Endodermal cell (in vitro differentiated cells): ENCODE measurements around the gene PHF21B. TPM values are rescaled to one million over a fixed set of nuclear protein-coding genes. Genes with fewer than 3 reads are reported as not detected.
A peak's percentile ranks its signal among the peaks of the same experiment; 100 is the strongest.

ENCODE experiments used
- DNase-seq: peaks from one replicate; pipeline ENCODE4 v3.0.0-alpha.2; 2017
- H3K27ac ChIP-seq: 2 replicates; pipeline ENCODE4 v1.5.1; 2013; ENCODE audit warnings: mild to moderate bottlenecking, low read depth, low read length, moderate library complexity
- H3K27me3 ChIP-seq: 2 replicates; pipeline ENCODE4 v1.6.1; 2013; ENCODE audit warnings: mild to moderate bottlenecking, low read length, moderate library complexity; ENCODE audit not compliant: insufficient read depth, control insufficient read depth, poor library complexity, severe bottlenecking
- H3K36me3 ChIP-seq: 2 replicates; pipeline ENCODE4 v1.7.0; 2013; ENCODE audit warnings: mild to moderate bottlenecking, low read length, moderate library complexity; ENCODE audit not compliant: control insufficient read depth, insufficient read depth
- H3K4me1 ChIP-seq: one replicate; pipeline ENCODE4 v1.7.0; 2013; ENCODE audit warnings: low read length; ENCODE audit not compliant: control insufficient read depth, insufficient read depth
- H3K4me3 ChIP-seq: 2 replicates; pipeline ENCODE4 v1.5.1; 2013; ENCODE audit warnings: mild to moderate bottlenecking, low read length, moderate library complexity
- H3K9ac ChIP-seq: 2 replicates; pipeline ENCODE4 v1.6.1; 2013; ENCODE audit warnings: mild to moderate bottlenecking, low read length, moderate library complexity; ENCODE audit not compliant: poor library complexity, severe bottlenecking; ENCODE audit errors: extremely low read depth
- H3K9me3 ChIP-seq: 2 replicates; pipeline ENCODE4 v1.6.1; 2013; ENCODE audit warnings: mild to moderate bottlenecking, low read length, moderate library complexity; ENCODE audit not compliant: control insufficient read depth
- H3K27ac Mint-ChIP-seq: 2 replicates; pipeline ENCODE4 v1.8.0; 2020; ENCODE audit warnings: mixed read lengths
- H3K27me3 Mint-ChIP-seq: 2 replicates; pipeline ENCODE4 v1.8.0; 2021; ENCODE audit warnings: mild to moderate bottlenecking, mixed read lengths; ENCODE audit not compliant: insufficient read depth
- H3K36me3 Mint-ChIP-seq: 2 replicates; pipeline ENCODE4 v1.8.0; 2020; ENCODE audit warnings: low read depth, mixed read lengths
- H3K4me1 Mint-ChIP-seq: 2 replicates; pipeline ENCODE4 v1.8.0; 2020; ENCODE audit warnings: mixed read lengths
- H3K4me3 Mint-ChIP-seq: 2 replicates; pipeline ENCODE4 v1.8.0; 2020; ENCODE audit warnings: mild to moderate bottlenecking, moderate library complexity, mixed read lengths
- H3K9me3 Mint-ChIP-seq: 2 replicates; pipeline ENCODE4 v1.8.0; 2020; ENCODE audit warnings: mild to moderate bottlenecking, mixed read lengths
- WGBS, 2 experiments: methylation state at CpG; one replicate each; pipeline versions ENCODE4 v1.1.5 to v1.1.7; 2013; ENCODE audit warnings: missing lambda C conversion rate in 2 of 2, mixed read lengths in 1 of 2; ENCODE audit not compliant: insufficient coverage in 1 of 2, insufficient read length in 1 of 2; 5-methylcytosine and 5-hydroxymethylcytosine counted together
- total RNA-seq, 2 donors: library from RNA; stranded (reverse); fragmentation: NEBNext Ultra II Directional in 1 of 2; extraction: Animal tissue kit (Norgen Biotek cat#: 25700) in 1 of 2; gene quantifications; 2 replicates in 1 of 2; 3 replicates in 1 of 2; pipeline ENCODE4 v1.2.1, GENCODE V29; 2021
- TF ChIP-seq, protein P1 (sequence below): fragments of 200-600 bp; sonication (generic); conservative IDR thresholded peaks from 2 replicates; pipeline ENCODE4 v1.5.0; 2021; ENCODE audit warnings: antibody characterized with exemption, mild to moderate bottlenecking

PHF21B gene
- total RNA-seq, 2 donors from 2014 or later, result 57.5 to 69.2 TPM

GRCh38 chr22:44876921-44877320, 132.9 kb downstream of the PHF21B start:
- Mint-ChIP-seq H3K4me1 (no peaks in the 10 kb centered on the region), H3K27me3 (no peaks in the 10 kb centered on the region), H3K9me3 (peaks cover 23% of the 10 kb centered on the region), H3K27ac (no peak overlapping the region), H3K4me3 (no peak overlapping the region), H3K36me3 (peaks cover 59% of the 10 kb centered on the region)
- no peaks in the 10 kb centered on the region for H3K27me3 ChIP-seq
- DNase-seq, result peak; percentile 19
- 86 to 97% methylated on average over 4 of the region's 4 CpGs for WGBS, 2 experiments
- no peaks in the 10 kb centered on the region for H3K4me1 ChIP-seq
- peaks cover 27% of the 10 kb centered on the region for H3K9me3 ChIP-seq
- H3K36me3 ChIP-seq, result peaks cover 51% of the 10 kb centered on the region
- H3K4me3 ChIP-seq, result no peak overlapping the region
- no peak overlapping the region for H3K9ac ChIP-seq
- TF ChIP-seq, protein P1, sequence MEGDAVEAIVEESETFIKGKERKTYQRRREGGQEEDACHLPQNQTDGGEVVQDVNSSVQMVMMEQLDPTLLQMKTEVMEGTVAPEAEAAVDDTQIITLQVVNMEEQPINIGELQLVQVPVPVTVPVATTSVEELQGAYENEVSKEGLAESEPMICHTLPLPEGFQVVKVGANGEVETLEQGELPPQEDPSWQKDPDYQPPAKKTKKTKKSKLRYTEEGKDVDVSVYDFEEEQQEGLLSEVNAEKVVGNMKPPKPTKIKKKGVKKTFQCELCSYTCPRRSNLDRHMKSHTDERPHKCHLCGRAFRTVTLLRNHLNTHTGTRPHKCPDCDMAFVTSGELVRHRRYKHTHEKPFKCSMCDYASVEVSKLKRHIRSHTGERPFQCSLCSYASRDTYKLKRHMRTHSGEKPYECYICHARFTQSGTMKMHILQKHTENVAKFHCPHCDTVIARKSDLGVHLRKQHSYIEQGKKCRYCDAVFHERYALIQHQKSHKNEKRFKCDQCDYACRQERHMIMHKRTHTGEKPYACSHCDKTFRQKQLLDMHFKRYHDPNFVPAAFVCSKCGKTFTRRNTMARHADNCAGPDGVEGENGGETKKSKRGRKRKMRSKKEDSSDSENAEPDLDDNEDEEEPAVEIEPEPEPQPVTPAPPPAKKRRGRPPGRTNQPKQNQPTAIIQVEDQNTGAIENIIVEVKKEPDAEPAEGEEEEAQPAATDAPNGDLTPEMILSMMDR, result no peak
- no peak overlapping the region for H3K27ac ChIP-seq

DNA sequence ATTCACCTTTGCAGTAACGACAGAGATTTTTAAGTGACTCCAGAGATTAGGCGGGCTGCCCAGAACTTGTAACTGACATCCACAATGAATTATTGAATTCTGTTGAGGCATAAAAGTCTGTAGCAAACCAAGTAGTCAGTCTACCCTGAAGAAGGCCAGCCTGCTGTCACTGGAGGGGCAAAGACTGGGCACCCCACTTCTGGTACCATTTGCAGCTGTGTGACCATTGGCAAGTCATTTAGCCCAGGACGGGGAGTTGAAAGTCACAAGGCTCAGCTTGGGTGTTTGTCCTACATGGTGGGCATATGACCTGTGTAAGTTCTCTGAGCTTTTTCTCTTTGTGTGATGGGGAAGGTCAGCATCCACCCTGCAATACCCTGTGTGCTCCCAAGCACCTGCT, 138.0 kb downstream of the PHF21B start:
- Histone ChIP-seq H3K9ac (no peak overlapping the region), H3K27me3 (no peaks in the 10 kb centered on the region), H3K27ac (no peak overlapping the region), H3K4me1 (no peaks in the 10 kb centered on the region), H3K4me3 (no peak overlapping the region), H3K36me3 (peaks cover 40% of the 10 kb centered on the region), H3K9me3 (peaks cover 22% of the 10 kb centered on the region)
- H3K27ac Mint-ChIP-seq, result no peak overlapping the region
- peaks cover 9% of the 10 kb centered on the region for H3K4me1 Mint-ChIP-seq
- H3K4me3 Mint-ChIP-seq, result no peak overlapping the region
- DNase-seq, result no peak
- no peaks in the 10 kb centered on the region for H3K27me3 Mint-ChIP-seq
- WGBS, 2 experiments, result 95 to 98% methylated on average over 3 of the region's 3 CpGs
- TF ChIP-seq, protein P1, result no peak
- H3K9me3 Mint-ChIP-seq, result peaks cover 24% of the 10 kb centered on the region
- H3K36me3 Mint-ChIP-seq, result peaks cover 37% of the 10 kb centered on the region

DNA sequence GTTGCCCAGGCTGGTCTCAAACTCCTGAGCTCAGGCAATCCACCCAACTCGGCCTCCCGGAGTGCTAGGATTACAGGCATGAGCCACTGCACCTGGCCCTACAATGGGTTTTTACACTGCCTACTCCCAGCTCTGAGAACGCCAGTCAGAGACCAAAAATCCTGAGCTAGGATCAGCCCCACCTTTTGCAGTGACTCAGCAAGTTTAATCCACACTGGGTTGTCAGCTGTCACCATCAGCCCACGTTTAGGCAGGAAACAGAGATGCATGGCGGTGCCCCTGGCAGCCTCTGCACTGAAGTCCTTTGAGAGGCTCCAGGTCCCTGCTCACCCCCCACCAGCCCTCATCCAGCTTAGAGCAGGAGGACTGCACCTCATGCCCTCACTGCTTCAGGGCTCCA, 139.8 kb downstream of the PHF21B start:
- peaks cover 18% of the 10 kb centered on the region for H3K9me3 ChIP-seq
- peaks cover 18% of the 10 kb centered on the region for H3K9me3 Mint-ChIP-seq
- H3K4me3 Mint-ChIP-seq, result no peak overlapping the region
- peaks cover 29% of the 10 kb centered on the region for H3K36me3 ChIP-seq
- H3K4me3 ChIP-seq, result no peak overlapping the region
- no peaks in the 10 kb centered on the region for H3K4me1 ChIP-seq
- H3K9ac ChIP-seq, result no peak overlapping the region
- peaks cover 9% of the 10 kb centered on the region for H3K4me1 Mint-ChIP-seq
- peaks cover 32% of the 10 kb centered on the region for H3K36me3 Mint-ChIP-seq
- H3K27me3 ChIP-seq, result no peaks in the 10 kb centered on the region
- TF ChIP-seq, protein P1, result no peak
- no peaks in the 10 kb centered on the region for H3K27me3 Mint-ChIP-seq
- DNase-seq, result peak; percentile 76
- 68 to 83% methylated on average over 5 of the region's 5 CpGs for WGBS, 2 experiments
- H3K27ac ChIP-seq, result peak overlapping the region; percentile 36
- peak overlapping the region; percentile 81 for H3K27ac Mint-ChIP-seq
